Thymus (tissue), 11 donors: Measurements from ENCODE around the gene IGF2BP3. TPM values are rescaled to one million over a fixed set of nuclear protein-coding genes. Genes with fewer than 3 reads are reported as not detected.
"Not testable (repeated sequence)": the region's sequence is repeated elsewhere in the genome, so short reads cannot be mapped to it uniquely, and the experiment has no call there.

Experiments used
- DNase-seq, 9 donors: peaks; one replicate each; pipeline ENCODE4 v3.0.0-alpha.2; 2013; ENCODE audit warnings: low spot score in 9 of 9, low read depth in 6 of 9, missing footprints in 1 of 9
- H3K27ac ChIP-seq, 2 donors: one replicate each; pipeline ENCODE4 v1.5.1; 2013; ENCODE audit warnings: control low read depth in 1 of 2, low read depth in 1 of 2, low read length in 1 of 2, mild to moderate bottlenecking in 1 of 2, moderate library complexity in 1 of 2
- H3K27me3 ChIP-seq, 2 donors: one replicate each; pipeline ENCODE4 v1.5.1; 2013; ENCODE audit warnings: low read length in 1 of 2; ENCODE audit not compliant: control insufficient read depth in 2 of 2, insufficient read depth in 1 of 2
- H3K36me3 ChIP-seq, 2 donors: one replicate each; pipeline ENCODE4 v1.5.1; 2013; ENCODE audit warnings: low read length in 1 of 2, mild to moderate bottlenecking in 1 of 2, moderate library complexity in 1 of 2; ENCODE audit not compliant: control insufficient read depth in 2 of 2, insufficient read depth in 2 of 2
- H3K4me1 ChIP-seq, 2 donors: one replicate each; pipeline ENCODE4 v1.5.1; 2013; ENCODE audit warnings: low read length in 2 of 2; ENCODE audit not compliant: control insufficient read depth in 2 of 2, insufficient read depth in 2 of 2
- H3K4me3 ChIP-seq, 2 donors: one replicate each; pipeline ENCODE4 v1.5.1; 2013; ENCODE audit warnings: low read length in 2 of 2, control low read depth in 1 of 2, mild to moderate bottlenecking in 1 of 2
- H3K9me3 ChIP-seq, 2 donors: one replicate each; pipeline ENCODE4 v1.5.1; 2013; ENCODE audit warnings: low read length in 1 of 2, mild to moderate bottlenecking in 1 of 2; ENCODE audit not compliant: control insufficient read depth in 2 of 2, insufficient read depth in 1 of 2
- WGBS: extraction: QIAGEN DNeasy Blood & Tissue Kit; methylation state at CpG from one replicate; pipeline ENCODE4 v1.1.7; 2013; 5-methylcytosine and 5-hydroxymethylcytosine counted together
- polyA plus RNA-seq: library from polyadenylated mRNA; stranded (reverse); fragments of 200-250 nt; gene quantifications from one replicate; pipeline ENCODE4 v1.2.3, GENCODE V29; 2013
- total RNA-seq: library from RNA; stranded (reverse); fragments of 120-200 nt; gene quantifications from one replicate; pipeline ENCODE4 v1.2.4, GENCODE V29; 2013
- donor health status: healthy.

Gene IGF2BP3
- total and polyA plus RNA-seq, 2 donors: 3.4 to 16.5 TPM

GRCh38 chr7:23419160-23419559 lies 51.1 kb downstream of the IGF2BP3 start:
- no peak overlapping the region for H3K4me3 ChIP-seq
- 90% methylated on average over 3 of the region's 3 CpGs for WGBS
- no peaks in the 10 kb centered on the region for H3K27me3 ChIP-seq
- no peaks in the 10 kb centered on the region for H3K9me3 ChIP-seq
- no peak overlapping the region for H3K27ac ChIP-seq
- peaks cover 2 to 14% of the 10 kb centered on the region in 2 donors for H3K4me1 ChIP-seq
- no peak for DNase-seq
- H3K36me3 ChIP-seq: peaks cover 3 to 16% of the 10 kb centered on the region in 2 donors

DNA sequence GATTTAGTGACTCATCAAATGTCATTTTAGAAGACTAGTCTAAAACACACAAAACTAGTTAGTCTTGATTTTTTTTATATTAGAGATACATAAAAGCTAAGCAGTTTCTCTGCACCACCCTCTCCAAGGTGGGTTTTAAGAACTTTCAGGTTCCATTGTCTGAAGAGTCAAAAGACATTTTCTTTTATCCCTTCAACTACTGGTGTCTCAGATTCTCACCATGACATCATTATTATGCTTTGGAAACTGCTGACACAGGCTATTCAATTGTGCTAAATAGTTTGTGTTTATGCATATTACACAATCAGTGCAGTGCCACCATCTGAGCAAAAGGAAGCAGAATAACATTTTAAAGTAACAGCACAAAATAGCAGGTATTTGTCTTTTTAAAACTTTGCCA lies 52.2 kb downstream of the IGF2BP3 start:
- no peaks in the 10 kb centered on the region for H3K27me3 ChIP-seq
- no peak overlapping the region for H3K4me3 ChIP-seq
- no peak overlapping the region for H3K27ac ChIP-seq
- no peak for DNase-seq
- peaks cover 3 to 18% of the 10 kb centered on the region in 2 donors for H3K36me3 ChIP-seq
- H3K4me1 ChIP-seq: peaks cover 2 to 14% of the 10 kb centered on the region in 2 donors
- H3K9me3 ChIP-seq: no peaks in the 10 kb centered on the region

DNA sequence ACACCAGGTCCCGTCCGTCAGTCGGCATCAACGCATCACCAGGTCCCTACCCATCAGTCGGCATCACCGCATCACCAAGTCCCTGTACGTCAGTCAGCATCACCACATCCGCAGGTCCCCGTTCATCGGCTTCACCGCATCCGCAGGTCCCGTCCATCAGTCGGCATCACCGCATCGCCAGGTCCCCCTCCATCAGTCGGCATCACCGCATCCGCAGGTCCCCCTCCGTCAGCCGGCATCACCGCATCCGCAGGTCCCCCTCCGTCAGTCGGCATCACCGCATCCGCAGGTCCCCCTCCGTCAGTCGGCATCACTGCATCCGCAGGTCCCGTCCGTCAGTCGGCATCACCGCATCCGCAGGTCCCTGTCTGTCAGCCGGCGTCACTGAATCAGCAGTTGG lies 55.1 kb downstream of the IGF2BP3 start:
- H3K27ac ChIP-seq: no peak overlapping the region
- DNase-seq: no peak
- H3K27me3 ChIP-seq: no peaks in the 10 kb centered on the region
- H3K4me1 ChIP-seq: peaks cover 0 to 8% of the 10 kb centered on the region in 2 donors
- WGBS: 98% methylated on average over 37 of the region's 37 CpGs
- H3K36me3 ChIP-seq: peaks cover 3 to 30% of the 10 kb centered on the region in 2 donors
- no peak overlapping the region for H3K4me3 ChIP-seq
- H3K9me3 ChIP-seq: no peaks in the 10 kb centered on the region

GRCh38 chr7:23410446-23411183 lies 59.7 kb downstream of the IGF2BP3 start:
- Histone ChIP-seq H3K27me3 (no peaks in the 10 kb centered on the region), H3K4me3 (no peak overlapping the region), H3K4me1 (no peaks in the 10 kb centered on the region), H3K9me3 (peaks cover 0 to 3% of the 10 kb centered on the region in 2 donors), H3K27ac (peak overlapping the region in 1 of 2 donors; percentile 1), H3K36me3 (peaks cover 3 to 32% of the 10 kb centered on the region in 2 donors)
- 85% methylated on average over 7 of the region's 7 CpGs for WGBS
- peak in 1 of 9 donors; percentile 25 for DNase-seq

DNA sequence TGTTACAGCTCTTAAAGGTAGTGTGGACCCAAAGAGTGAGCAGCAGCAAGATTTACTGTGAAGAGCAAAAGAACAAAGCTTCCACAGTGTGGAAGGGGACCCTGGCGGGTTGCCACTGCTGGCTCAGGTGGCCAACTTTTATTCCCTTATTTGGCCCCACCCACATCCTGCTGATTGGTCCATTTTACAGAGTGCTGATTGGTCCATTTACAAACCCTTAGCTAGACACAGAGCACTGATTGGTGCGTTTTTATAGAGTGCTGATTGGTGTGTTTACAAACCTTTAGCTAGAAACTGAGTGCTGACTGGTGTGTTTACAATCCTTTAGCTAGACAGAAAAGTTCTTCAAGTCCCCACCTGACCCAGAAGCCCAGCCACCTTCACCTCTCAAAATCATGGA lies 63.7 kb downstream of the IGF2BP3 start:
- DNase-seq, H3K27me3 ChIP-seq: not testable (repeated sequence)
- WGBS: 98% methylated on average over 2 of the region's 2 CpGs

GRCh38 chr7:23405240-23405618 lies 65.1 kb downstream of the IGF2BP3 start:
- peaks cover 0 to 3% of the 10 kb centered on the region in 2 donors for H3K9me3 ChIP-seq

More for the DNA sequence above, 63.7 kb downstream of the IGF2BP3 start:
- H3K4me3 ChIP-seq, H3K27ac ChIP-seq, H3K4me1 ChIP-seq, H3K9me3 ChIP-seq: not testable (repeated sequence)
- H3K36me3 ChIP-seq: peaks cover 0 to 10% of the 10 kb centered on the region in 2 donors

GRCh38 chr7:23404546-23405239 lies 65.6 kb downstream of the IGF2BP3 start:
- peaks cover 0 to 8% of the 10 kb centered on the region in 2 donors for H3K36me3 ChIP-seq
- WGBS: 94% methylated on average over 3 of the region's 3 CpGs
- H3K4me1 ChIP-seq: no peaks in the 10 kb centered on the region
- H3K9me3 ChIP-seq: peaks cover 0 to 3% of the 10 kb centered on the region in 2 donors
- no peak for DNase-seq
- no peak overlapping the region for H3K4me3 ChIP-seq
- no peak overlapping the region for H3K27ac ChIP-seq
- no peaks in the 10 kb centered on the region for H3K27me3 ChIP-seq

More at GRCh38 chr7:23405240-23405618, 65.1 kb downstream of the IGF2BP3 start:
- Histone ChIP-seq H3K36me3 (peaks cover 0 to 8% of the 10 kb centered on the region in 2 donors), H3K27ac (no peak overlapping the region), H3K27me3 (no peaks in the 10 kb centered on the region), H3K4me3 (no peak overlapping the region), H3K4me1 (no peaks in the 10 kb centered on the region)
- DNase-seq: no peak
- WGBS: 97% methylated on average over 3 of the region's 3 CpGs

DNA sequence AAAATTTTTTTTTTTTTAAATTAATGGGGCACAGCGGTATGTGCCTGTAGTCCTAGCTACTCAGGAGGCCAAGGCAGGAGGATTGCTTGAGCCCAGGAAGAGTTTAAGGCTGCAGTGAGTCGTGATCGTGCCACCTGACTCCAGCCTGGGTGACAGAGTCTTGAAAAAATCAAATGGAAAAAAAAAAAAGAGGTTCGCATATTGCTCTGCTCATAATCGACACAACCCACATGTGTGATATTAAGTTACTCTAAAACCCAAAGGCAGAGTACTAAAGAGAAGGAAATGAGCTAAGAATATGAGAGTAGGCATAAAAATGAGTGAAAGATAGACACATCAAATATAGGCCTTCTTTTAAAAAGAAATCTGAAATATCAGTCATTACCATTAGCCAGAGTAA lies 66.3 kb downstream of the IGF2BP3 start:
- no peaks in the 10 kb centered on the region for H3K27me3 ChIP-seq
- no peak overlapping the region for H3K27ac ChIP-seq
- DNase-seq: no peak
- H3K4me3 ChIP-seq: no peak overlapping the region
- 96% methylated on average over 5 of the region's 5 CpGs for WGBS
- H3K4me1 ChIP-seq: no peaks in the 10 kb centered on the region
- peaks cover 0 to 3% of the 10 kb centered on the region in 2 donors for H3K9me3 ChIP-seq
- H3K36me3 ChIP-seq: peaks cover 0 to 6% of the 10 kb centered on the region in 2 donors

DNA sequence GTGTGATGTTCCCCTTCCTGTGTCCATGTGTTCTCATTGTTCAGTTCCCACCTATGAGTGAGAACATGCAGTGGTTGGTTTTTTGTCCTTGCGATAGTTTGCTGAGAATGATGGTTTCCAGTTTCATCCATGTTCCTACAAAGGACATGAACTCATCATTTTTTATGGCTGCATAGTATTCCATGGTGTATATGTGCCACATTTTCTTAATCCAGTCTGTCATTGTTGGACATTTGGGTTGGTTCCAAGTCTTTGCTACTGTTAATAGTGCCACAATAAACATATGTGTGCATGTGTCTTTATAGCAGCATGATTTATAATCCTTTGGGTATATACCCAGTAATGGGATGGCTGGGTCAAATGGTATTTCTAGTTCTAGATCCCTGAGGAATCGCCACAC lies 72.2 kb downstream of the IGF2BP3 start:
- not testable (repeated sequence) for DNase-seq, H3K27me3 ChIP-seq, H3K4me1 ChIP-seq, H3K9me3 ChIP-seq, H3K36me3 ChIP-seq, H3K27ac ChIP-seq, H3K4me3 ChIP-seq
- WGBS: 96% methylated on average over 2 of the region's 2 CpGs
